Measurements from ENCODE around the gene CAMK1. TPM values are rescaled to one million over a fixed set of nuclear protein-coding genes. Genes with fewer than 3 reads are reported as not detected.

CAMK1 gene
- total and polyA plus RNA-seq, 2 donors (not counting 3 experiments of a cell fraction or from before 2014, with no cell fraction given): 23.5 to 28.4 TPM

DNA sequence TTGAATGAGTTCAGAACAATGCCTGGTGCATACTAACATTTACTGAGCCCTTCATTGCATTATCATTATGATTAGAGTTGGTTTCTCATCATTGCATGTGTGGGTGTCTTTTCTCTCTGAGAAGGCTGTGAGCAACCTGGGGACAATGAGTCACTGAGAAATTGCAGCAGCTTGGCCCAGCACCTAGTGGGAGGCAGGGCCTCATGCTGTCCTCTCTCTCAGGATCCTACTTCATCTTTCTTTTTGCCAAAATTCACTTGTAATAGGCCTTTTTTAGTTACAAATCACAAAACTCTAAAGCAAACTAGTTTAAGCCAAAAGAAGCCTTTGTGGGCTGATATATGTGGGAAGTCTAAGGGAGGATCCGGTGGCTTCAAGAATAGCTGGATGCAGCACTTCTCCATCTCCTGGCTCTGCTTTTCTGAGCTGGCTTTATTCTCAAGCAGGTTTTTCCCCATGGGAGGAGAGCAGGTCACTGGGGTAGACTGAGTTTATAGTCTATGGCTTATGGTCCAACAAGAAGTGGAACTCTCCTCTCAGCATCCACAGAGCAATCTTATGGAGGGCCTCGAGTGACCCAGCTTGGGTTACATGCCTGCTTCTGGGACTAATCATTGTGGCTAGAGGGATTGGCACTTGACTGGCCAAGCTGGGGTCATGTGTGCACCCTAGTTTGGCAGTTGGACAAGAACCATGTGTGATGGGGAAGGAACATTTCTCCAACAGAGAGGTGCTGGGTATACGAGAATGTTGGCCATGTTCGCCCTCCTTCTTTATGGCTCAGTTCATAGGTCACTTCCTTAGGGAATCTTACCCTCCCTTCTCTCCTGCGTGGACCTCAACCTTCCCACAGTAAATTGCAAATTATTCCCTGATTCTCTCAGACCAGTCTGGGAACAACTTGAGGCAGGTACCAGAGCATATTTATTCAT lies 8.7 kb upstream of the CAMK1 start:
- ChIA-PET CTCF (no interaction called here), POLR2A (no interaction called here)

More for the DNA sequence above, 8.7 kb upstream of the CAMK1 start:
- no TSS peak for BruUV-seq (replicated peaks)
- H3K27me3 ChIP-seq (ENCODE audit: control insufficient read depth in 2 of 2, insufficient read depth in 2 of 2, low read length in 2 of 2): no peaks in the 10 kb centered on the region
- dilution Hi-C loops (cut with MboI; ENCODE audit: extremely low pct_ligation_motif_present, low sequenced_read_pairs) (no loop called here), intact Hi-C loops (cut with micrococcal nuclease) (no loop called here)
- no peaks in the 10 kb centered on the region for H3K79me2 ChIP-seq (ENCODE audit: control insufficient read depth, insufficient read depth, low read length)
- H3K4me2 ChIP-seq (ENCODE audit: insufficient read depth, low read length): no peak overlapping the region
- no peak overlapping the region for H3K27ac ChIP-seq (ENCODE audit: insufficient read depth, low read depth, low read length)
- TF ChIP-seq POLR2A (IDR thresholded peaks at IDR 0.05; ENCODE audit: low read depth, low read length): no peak
- TF ChIP-seq JUN (IDR thresholded peaks at IDR 0.05; ENCODE audit: borderline replicate concordance, insufficient read depth, insufficient read length, low read depth): no peak
- TF ChIP-seq FOS (IDR thresholded peaks at IDR 0.05; ENCODE audit: borderline replicate concordance, insufficient read depth, low read length): no peak
- TF ChIP-seq, protein P1, sequence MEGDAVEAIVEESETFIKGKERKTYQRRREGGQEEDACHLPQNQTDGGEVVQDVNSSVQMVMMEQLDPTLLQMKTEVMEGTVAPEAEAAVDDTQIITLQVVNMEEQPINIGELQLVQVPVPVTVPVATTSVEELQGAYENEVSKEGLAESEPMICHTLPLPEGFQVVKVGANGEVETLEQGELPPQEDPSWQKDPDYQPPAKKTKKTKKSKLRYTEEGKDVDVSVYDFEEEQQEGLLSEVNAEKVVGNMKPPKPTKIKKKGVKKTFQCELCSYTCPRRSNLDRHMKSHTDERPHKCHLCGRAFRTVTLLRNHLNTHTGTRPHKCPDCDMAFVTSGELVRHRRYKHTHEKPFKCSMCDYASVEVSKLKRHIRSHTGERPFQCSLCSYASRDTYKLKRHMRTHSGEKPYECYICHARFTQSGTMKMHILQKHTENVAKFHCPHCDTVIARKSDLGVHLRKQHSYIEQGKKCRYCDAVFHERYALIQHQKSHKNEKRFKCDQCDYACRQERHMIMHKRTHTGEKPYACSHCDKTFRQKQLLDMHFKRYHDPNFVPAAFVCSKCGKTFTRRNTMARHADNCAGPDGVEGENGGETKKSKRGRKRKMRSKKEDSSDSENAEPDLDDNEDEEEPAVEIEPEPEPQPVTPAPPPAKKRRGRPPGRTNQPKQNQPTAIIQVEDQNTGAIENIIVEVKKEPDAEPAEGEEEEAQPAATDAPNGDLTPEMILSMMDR (IDR thresholded peaks at IDR 0.05; ENCODE audit: extremely low read depth in 1 of 2, insufficient read depth in 1 of 2, low read depth in 1 of 2, low read length in 2 of 2): no peak
- TF ChIP-seq, protein P2, sequence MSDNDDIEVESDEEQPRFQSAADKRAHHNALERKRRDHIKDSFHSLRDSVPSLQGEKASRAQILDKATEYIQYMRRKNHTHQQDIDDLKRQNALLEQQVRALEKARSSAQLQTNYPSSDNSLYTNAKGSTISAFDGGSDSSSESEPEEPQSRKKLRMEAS (IDR thresholded peaks at IDR 0.05; ENCODE audit: insufficient read depth, insufficient read length): no peak
- TF ChIP-seq GATA2 (IDR thresholded peaks at IDR 0.05; ENCODE audit: insufficient read depth, insufficient read length, low read depth, low read length): no peak
- TF ChIP-seq EZH2 (IDR thresholded peaks at IDR 0.05; ENCODE audit: borderline replicate concordance, low read depth, low read length, severe bottlenecking): no peak
- no peak for TF ChIP-seq POLR2AphosphoS5 (IDR thresholded peaks at IDR 0.05; ENCODE audit: insufficient read depth, low read depth, low read length)
- no peak for TF ChIP-seq MYC (IDR thresholded peaks at IDR 0.05; ENCODE audit: low read depth, low read length)
- H2AFZ ChIP-seq (ENCODE audit: low read depth, low read length): no peak overlapping the region
- H3K9ac ChIP-seq (replicated peaks; ENCODE audit: extremely low read depth, insufficient read depth, low read length): no peak overlapping the region
- H4K20me1 ChIP-seq (replicated peaks; ENCODE audit: control insufficient read depth, extremely low read depth, insufficient read depth, low read length): no peaks in the 10 kb centered on the region
- FAIRE-seq (no peak), DNase-seq (ENCODE audit: low read depth, low spot score) (no peak)
- H3K9me3 ChIP-seq (replicated peaks; ENCODE audit: control insufficient read depth, insufficient read depth, low read length): no peaks in the 10 kb centered on the region
- peaks cover 0 to 2% of the 10 kb centered on the region in 2 experiments for H3K36me3 ChIP-seq (ENCODE audit: control insufficient read depth in 2 of 2, extremely low read depth in 1 of 2, insufficient read depth in 2 of 2, low read length in 2 of 2)
- H3K9me1 ChIP-seq (replicated peaks; ENCODE audit: control insufficient read depth, extremely low read depth, insufficient read depth, low read length): no peaks in the 10 kb centered on the region
- no peaks in the 10 kb centered on the region for H3K4me1 ChIP-seq (ENCODE audit: control insufficient read depth, extremely low read depth, insufficient read depth, low read length)
- H3K4me3 ChIP-seq (replicated peaks in 1 of 3; ENCODE audit: insufficient read depth in 1 of 3, low read depth in 1 of 3, low read length in 3 of 3): no peak overlapping the region
